Stimulated activated CD4-positive, alpha-beta T cell treated with anti-CD3 and anti-CD28 coated beads, Interleukin-12 subunit alpha, Interleukin-12 subunit beta, amount 100 ng/mL, for 24 hours (primary cell): ENCODE data around the gene CCL3.
"Not testable (repeated sequence)": the region's sequence is repeated elsewhere in the genome, so short reads cannot be mapped to it uniquely, and the experiment has no call there.

ENCODE experiments used
- DNase-seq, 2 experiments: peaks; one replicate each; pipeline ENCODE4 v3.0.0-alpha.2; 2020; ENCODE audit warnings: low read depth in 2 of 2

Gene CCL3

GRCh38 chr17:36089888-36090836 is at the start of gene CCL3:
Gene CCL3, minus strand, starts transcription at chr17:36090143. Its CDS starts 85 bp downstream, at chr17:36090058.
- peak in 1 of 2 experiments; percentile 34 for DNase-seq

DNA sequence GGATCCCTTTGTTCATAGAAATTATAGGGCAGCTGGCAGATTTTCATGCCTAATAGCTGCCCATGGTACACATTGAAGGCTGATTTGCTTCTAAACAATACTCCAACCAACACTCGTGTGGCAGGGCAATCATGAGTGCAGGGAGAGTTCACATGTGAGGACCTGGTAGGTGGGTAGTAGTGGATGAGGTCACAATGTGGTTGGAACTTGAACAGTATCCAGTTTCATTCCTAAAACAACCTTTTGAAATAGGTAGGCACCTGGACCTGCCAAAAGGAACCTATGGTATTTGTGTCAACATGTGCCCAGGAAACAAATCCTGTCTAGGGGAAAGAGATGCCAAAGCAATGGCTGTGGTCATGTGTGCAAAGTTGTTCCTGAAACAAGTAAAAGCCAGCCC is 46.5 kb upstream of the CCL3 start:
- DNase-seq = no peak

DNA sequence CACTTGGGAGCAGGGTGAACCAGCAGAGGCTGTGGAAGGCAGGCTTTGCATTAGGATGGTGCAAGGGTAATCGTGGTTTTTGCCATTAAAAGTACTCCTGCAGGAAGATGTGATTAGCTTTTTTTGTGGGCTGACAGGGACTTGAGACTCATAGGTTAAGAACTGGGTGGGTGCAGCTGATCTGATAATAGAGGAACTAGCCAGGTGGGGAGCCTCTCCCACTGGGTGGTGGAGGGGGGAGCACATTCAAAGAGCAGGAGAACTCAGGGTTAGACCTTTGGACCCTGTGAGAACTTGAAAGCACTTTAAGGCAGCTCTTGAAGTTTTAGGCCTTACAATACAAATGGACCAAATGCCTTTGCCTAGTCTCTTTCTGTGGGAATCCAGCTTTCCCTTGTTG is 46.1 kb upstream of the CCL3 start:
- DNase-seq = no peak

- DNase-seq = no peak
Measured at GRCh38 chr17:36135465-36135864, 45.5 kb upstream of the CCL3 start.

GRCh38 chr17:36133602-36134236 is 43.8 kb upstream of the CCL3 start:
- DNase-seq = no peak

DNA sequence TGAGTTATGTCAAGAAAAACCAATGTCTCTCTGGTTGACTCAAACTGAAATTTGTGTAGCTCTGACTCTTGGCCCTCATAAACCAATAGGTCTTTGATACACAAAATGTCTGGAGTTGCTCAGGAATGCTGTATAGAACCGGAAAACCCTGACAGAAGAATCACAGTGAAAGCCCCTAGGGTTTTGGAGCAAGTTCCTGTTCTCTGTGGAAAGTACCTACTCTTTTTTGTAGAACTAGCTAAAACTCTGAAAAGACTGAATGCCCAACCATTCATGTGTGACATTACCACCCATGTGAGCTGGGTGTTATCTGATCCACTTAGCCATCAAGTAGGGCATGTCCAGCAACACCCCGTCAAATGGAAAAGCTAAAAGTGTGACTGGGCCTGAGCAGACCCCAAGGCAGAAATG is 42.5 kb upstream of the CCL3 start:
- DNase-seq = no peak

- no peak for DNase-seq
Measured at GRCh38 chr17:36131931-36132330, 42.0 kb upstream of the CCL3 start.

DNA sequence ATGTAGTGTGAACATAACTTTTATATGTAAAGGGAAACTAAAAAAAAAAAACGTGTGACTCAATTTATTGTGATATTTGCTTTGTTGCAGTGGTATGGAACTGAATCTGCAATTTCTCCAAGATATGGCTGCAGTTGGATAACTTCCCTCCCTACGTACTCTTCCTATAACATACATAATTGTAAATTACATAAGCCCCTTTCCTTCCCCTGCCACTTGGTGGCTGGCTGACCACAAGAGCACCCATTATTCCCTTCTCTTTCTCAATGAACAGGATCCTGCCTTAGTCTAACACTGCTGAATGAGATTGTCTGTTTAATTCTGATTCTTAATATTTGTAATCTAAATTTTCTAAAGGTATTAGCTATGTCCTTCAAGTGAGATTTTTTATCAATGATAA is 41.5 kb upstream of the CCL3 start:
- DNase-seq = no peak

DNA sequence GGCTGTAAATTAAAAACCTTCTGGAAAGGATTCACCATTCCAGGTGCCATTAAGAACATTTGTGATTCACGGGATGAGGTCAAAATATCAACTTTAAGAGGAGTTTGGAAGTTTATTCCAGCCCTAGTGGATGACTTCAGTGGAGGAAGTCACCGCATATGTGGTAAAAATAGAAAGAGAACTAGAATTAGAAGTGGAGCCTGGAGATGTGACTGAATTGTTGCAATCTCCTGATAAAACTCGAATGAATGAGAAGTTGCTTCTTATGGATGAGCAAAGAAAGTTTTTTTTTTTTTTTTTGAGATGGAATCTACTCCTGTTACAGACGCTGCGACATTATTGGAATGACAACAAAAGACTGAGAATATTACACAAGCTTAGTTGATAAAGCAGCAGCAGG is 40.4 kb upstream of the CCL3 start:
- no peak for DNase-seq

- no peak for DNase-seq
Measured at GRCh38 chr17:36129616-36130015, 39.7 kb upstream of the CCL3 start.

- DNase-seq = no peak
Measured at GRCh38 chr17:36128411-36128978, 38.6 kb upstream of the CCL3 start.

DNA sequence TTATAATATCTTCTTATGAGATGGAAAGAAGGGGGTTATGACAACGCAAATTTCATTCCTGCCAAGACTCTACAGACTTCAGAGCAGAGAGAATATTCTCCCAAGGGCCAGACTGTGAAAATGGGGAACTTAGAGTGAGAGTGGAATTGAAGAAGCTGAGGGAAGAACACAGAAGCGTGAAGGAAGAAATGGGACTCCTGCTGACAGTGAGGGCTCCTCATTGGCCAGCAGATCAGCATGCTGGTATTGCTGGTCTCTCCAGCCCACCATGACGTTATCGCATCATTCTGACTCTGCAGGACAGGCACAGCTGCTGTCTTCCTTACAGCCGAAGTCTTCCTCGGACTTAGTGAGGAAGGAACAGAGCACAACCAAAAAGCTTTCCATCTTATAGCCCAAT is 38.0 kb upstream of the CCL3 start:
- no peak for DNase-seq

GRCh38 chr17:36127199-36127893 is 37.4 kb upstream of the CCL3 start:
- DNase-seq = no peak

DNA sequence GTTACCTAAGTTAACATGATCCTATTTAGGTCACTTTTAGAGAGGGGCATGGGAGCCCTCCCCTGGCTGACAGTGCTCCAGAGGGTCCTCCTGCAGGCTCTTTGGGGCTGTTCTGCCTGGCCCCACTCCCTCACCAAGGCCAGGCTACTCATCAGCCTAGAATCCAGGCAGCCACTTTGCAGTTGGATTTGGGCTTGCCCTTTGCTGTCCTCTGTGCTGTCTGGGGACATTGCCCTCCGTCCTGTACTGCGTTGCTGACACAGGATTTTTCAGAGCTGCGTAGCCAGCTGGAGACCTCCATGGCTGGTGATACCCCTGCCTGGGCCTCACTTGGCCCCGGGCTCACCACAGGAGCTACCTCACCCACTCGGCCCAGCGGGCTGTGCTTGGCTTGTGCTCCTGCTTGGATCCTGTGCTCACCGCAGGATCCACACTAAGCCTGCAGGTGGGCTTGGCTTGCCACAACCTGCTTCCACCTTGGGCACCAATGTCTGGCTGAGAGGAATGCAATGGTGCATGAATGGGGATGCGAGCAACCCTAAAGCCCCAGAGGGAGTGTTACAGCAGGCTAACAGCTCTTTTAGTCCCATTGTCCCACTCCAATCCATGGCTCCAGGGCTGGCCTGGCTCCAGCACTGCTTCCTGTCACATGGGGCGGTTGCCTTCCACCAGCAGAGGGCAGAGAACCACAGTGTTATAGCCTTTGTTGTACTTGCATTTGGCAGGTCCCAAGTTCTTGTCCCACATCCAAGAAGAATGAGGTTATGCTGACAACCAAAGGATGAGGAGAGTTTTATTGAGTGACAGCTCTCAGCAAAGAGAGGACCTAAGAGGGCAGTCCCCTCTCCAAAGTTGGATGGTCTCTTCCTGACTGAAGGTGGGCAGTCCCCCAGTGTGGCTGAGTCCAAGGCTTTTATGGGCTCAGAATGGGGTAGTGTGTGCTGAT is 35.2 kb upstream of the CCL3 start:
- no peak for DNase-seq

GRCh38 chr17:36123431-36123830 is 33.5 kb upstream of the CCL3 start:
- DNase-seq = no peak

- DNase-seq = not testable (repeated sequence)
Measured at GRCh38 chr17:36121099-36121498, 31.2 kb upstream of the CCL3 start.

DNA sequence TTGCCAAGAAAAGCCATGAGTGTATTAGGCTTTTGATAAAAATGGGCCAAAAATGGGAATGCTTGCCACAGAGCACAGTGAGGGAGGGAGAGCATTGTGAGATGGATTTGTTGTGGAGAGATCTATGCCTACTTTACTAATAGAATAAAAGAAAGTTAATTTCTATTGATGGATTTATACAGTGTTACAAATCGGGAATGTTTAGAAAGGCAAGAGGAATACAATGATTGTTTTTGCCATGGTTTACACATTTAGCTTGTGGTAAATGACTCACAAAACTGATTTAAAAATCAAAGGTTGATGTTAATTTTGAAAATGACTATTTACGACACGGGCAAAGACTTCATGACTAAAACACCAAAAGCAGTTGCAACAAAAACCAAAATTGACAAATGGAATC is 30.3 kb upstream of the CCL3 start:
- no peak for DNase-seq

DNA sequence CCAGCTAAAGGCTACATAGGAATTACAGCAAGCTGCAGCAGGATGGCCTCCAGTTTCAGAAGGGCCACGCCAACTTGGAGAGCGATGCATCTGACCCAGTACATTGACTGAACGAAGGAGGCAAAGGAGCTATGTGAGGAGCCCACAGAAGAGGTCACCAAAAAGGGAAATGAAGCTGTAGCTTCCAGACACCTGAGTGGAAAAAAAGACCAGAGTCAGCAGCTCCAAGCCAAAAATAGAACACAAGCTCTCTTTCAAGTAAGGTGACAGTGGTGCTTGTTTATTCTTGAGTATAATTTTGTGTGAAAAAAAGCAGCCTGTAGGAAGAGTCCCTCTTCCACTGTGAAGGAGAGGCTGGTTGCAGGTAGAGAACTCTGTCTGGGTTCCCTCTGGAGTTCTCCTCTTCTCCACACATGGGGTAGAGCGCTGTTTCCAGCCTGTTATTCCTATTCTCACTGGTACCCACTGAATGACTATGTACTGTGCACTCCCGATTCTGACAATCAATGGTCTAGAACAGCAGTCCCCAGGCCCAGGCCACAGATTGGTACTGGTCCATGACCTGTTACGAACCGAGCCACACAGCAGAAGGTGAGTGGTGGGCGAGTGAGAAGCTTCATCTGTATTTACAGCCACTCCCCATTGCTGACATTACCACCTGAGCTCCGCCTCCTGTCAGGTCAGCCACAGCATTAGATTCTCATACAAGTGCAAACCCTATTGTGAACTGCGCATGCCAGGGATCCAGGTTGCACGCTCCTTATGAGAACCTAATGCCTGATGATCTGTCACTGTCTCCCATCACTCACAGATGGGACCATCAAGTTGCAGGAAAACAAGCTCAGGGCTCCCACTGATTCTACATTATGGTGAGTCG is 28.8 kb upstream of the CCL3 start:
- no peak for DNase-seq

DNA sequence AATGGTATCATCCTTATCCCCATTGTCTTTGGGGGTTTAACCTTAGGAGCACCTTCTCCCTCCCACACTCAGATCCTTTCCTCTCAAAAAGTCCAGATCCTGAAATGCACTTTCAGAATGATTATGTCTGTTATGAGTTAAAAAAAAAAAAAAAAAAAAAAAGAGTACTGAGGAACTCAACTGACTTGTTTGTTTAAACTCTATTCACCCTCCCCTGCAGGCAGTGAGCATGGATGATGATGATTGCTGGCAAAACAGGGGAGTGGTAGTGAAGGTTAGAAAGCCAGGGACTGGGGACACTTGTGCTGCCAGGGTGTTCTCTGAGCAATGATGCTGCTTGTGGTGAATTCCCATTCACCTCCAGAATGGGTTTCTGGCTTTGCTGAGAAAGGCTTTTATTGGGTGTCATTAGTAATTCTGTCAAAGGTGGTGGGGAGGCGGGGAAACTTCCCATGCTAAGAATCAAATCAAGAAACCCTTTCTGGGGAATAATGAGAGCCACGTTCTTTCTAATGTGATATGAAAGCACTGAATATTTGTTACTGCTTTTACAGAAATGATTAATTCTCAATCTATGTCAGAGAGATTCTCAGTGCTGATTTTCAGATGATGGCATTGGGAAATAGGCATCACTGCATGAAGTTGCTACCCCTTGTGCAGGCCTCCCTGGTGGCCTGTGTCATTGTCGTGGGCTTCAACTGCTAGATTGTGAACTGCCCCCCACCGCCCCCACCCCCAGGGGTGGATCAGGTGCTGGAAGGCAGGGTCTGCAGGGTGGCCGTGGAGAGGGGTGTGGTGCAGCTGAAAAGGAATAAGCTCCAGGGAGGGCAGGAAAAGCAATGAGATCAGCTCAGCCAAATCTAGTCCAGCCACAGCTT is 27.8 kb upstream of the CCL3 start:
- DNase-seq = peak in 1 of 2 experiments; percentile 26
